Neural progenitor cell (in vitro differentiated cells): ENCODE results near the gene CYP3A4.
"Not testable (repeated sequence)": the region's sequence is repeated elsewhere in the genome, so short reads cannot be mapped to it uniquely, and the experiment has no call there.

Source experiments
- EZH2 ChIP-seq: fragments of 200-600 bp; sonication (generic); IDR thresholded peaks from 2 replicates; pipeline ENCODE4 v1.6.1; 2017; ENCODE audit warnings: antibody characterized with exemption, mild to moderate bottlenecking, moderate library complexity
- EZH2phosphoT487 ChIP-seq: fragments of 200-600 bp; sonication (generic); IDR thresholded peaks from 2 replicates; pipeline ENCODE4 v1.6.1; 2017; ENCODE audit warnings: antibody characterized with exemption
- TF ChIP-seq, protein P1 (sequence below): fragments of 200-600 bp; sonication (generic); IDR thresholded peaks from 2 replicates; pipeline ENCODE4 v1.5.1; 2017; ENCODE audit warnings: antibody characterized with exemption, mild to moderate bottlenecking

DNA sequence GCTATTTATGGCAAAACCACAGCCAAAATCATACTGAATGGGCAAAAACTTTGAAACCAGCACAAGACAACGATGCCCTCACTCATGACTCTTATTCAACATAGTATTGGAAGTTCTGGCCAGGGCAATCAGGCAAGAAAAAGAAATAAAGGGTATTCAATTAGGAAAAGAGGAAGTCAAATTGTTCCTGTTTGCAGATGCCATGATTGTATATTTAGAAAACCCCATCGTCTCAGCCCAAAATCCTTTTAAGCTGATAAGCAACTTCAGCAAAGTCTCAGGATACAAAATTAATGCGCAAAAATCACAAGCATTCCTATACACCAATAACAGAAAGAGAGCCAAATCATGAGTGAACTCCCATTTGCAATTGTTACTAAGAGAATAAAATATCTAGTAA, 38.6 kb downstream of the CYP3A4 start:
- TF ChIP-seq, protein P1, sequence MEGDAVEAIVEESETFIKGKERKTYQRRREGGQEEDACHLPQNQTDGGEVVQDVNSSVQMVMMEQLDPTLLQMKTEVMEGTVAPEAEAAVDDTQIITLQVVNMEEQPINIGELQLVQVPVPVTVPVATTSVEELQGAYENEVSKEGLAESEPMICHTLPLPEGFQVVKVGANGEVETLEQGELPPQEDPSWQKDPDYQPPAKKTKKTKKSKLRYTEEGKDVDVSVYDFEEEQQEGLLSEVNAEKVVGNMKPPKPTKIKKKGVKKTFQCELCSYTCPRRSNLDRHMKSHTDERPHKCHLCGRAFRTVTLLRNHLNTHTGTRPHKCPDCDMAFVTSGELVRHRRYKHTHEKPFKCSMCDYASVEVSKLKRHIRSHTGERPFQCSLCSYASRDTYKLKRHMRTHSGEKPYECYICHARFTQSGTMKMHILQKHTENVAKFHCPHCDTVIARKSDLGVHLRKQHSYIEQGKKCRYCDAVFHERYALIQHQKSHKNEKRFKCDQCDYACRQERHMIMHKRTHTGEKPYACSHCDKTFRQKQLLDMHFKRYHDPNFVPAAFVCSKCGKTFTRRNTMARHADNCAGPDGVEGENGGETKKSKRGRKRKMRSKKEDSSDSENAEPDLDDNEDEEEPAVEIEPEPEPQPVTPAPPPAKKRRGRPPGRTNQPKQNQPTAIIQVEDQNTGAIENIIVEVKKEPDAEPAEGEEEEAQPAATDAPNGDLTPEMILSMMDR, result not testable (repeated sequence)
- not testable (repeated sequence) for TF ChIP-seq EZH2phosphoT487, EZH2
